ENCODE results near the gene C4orf51. TPM values are rescaled to one million over a fixed set of nuclear protein-coding genes. Genes with fewer than 3 reads are reported as not detected.
"Not testable (repeated sequence)": the region's sequence is repeated elsewhere in the genome, so short reads cannot be mapped to it uniquely, and the experiment has no call there.

C4orf51 gene
- total and polyA plus RNA-seq, 2 donors (not counting 1 experiment from before 2014, with no cell fraction given), result not detected

GRCh38 chr4:145681956-145682355 is 2.0 kb downstream of the C4orf51 start:
- H3K9ac ChIP-seq (ENCODE audit: insufficient read depth, low read length), result no peak overlapping the region
- H3K9me3 ChIP-seq (ENCODE audit: control insufficient read depth, insufficient read depth, low read depth, low read length), result no peaks in the 10 kb centered on the region
- H2AFZ ChIP-seq (ENCODE audit: low read length), result no peak overlapping the region
- H3K4me2 ChIP-seq (ENCODE audit: extremely low read depth, insufficient read depth, low read length), result no peak overlapping the region
- no peaks in the 10 kb centered on the region for H4K20me1 ChIP-seq (ENCODE audit: control insufficient read depth, extremely low read depth, insufficient read depth, low read length)
- no peak overlapping the region for H3K4me3 ChIP-seq (replicated peaks in 1 of 4; ENCODE audit: control extremely low read depth in 1 of 4, insufficient read depth in 1 of 4, low read depth in 3 of 4, low read length in 4 of 4)
- TF ChIP-seq, protein P1, sequence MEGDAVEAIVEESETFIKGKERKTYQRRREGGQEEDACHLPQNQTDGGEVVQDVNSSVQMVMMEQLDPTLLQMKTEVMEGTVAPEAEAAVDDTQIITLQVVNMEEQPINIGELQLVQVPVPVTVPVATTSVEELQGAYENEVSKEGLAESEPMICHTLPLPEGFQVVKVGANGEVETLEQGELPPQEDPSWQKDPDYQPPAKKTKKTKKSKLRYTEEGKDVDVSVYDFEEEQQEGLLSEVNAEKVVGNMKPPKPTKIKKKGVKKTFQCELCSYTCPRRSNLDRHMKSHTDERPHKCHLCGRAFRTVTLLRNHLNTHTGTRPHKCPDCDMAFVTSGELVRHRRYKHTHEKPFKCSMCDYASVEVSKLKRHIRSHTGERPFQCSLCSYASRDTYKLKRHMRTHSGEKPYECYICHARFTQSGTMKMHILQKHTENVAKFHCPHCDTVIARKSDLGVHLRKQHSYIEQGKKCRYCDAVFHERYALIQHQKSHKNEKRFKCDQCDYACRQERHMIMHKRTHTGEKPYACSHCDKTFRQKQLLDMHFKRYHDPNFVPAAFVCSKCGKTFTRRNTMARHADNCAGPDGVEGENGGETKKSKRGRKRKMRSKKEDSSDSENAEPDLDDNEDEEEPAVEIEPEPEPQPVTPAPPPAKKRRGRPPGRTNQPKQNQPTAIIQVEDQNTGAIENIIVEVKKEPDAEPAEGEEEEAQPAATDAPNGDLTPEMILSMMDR (conservative IDR thresholded peaks at IDR 0.05 in 1 of 2, IDR thresholded peaks at IDR 0.05 in 1 of 2; ENCODE audit: low read depth in 1 of 2, low read length in 2 of 2), result no peak
- TF ChIP-seq EZH2 (IDR thresholded peaks at IDR 0.05; ENCODE audit: low read length, missing control alignments), result no peak
- H3K4me1 ChIP-seq (ENCODE audit: control insufficient read depth, extremely low read depth, insufficient read depth, low read length), result peaks cover 4% of the 10 kb centered on the region
- no peaks in the 10 kb centered on the region for H3K79me2 ChIP-seq (ENCODE audit: control insufficient read depth, insufficient read depth, low read length)
- no peaks in the 10 kb centered on the region for H3K27me3 ChIP-seq (ENCODE audit: control insufficient read depth, insufficient read depth, low read length)
- peak; percentile 15 to 21 for DNase-seq (ENCODE audit: low read depth in 2 of 2)
- H3K36me3 ChIP-seq (ENCODE audit: control insufficient read depth, insufficient read depth, low read length), result no peaks in the 10 kb centered on the region
- H3K27ac ChIP-seq (ENCODE audit: insufficient read depth, low read length), result no peak overlapping the region

- no peaks in the 10 kb centered on the region for H3K4me1 ChIP-seq (ENCODE audit: control insufficient read depth, extremely low read depth, insufficient read depth, low read length)
- no peaks in the 10 kb centered on the region for H3K79me2 ChIP-seq (ENCODE audit: control insufficient read depth, insufficient read depth, low read length)
- H3K4me2 ChIP-seq (ENCODE audit: extremely low read depth, insufficient read depth, low read length), result no peak overlapping the region
- no peak overlapping the region for H3K4me3 ChIP-seq (replicated peaks in 1 of 4; ENCODE audit: control extremely low read depth in 1 of 4, insufficient read depth in 1 of 4, low read depth in 3 of 4, low read length in 4 of 4)
- TF ChIP-seq, protein P1 (conservative IDR thresholded peaks at IDR 0.05 in 1 of 2, IDR thresholded peaks at IDR 0.05 in 1 of 2; ENCODE audit: low read depth in 1 of 2, low read length in 2 of 2), result no peak
- TF ChIP-seq EZH2 (IDR thresholded peaks at IDR 0.05; ENCODE audit: low read length, missing control alignments), result no peak
- no peaks in the 10 kb centered on the region for H3K27me3 ChIP-seq (ENCODE audit: control insufficient read depth, insufficient read depth, low read length)
- no peaks in the 10 kb centered on the region for H3K9me3 ChIP-seq (ENCODE audit: control insufficient read depth, insufficient read depth, low read depth, low read length)
- H3K27ac ChIP-seq (ENCODE audit: insufficient read depth, low read length), result no peak overlapping the region
- H4K20me1 ChIP-seq (ENCODE audit: control insufficient read depth, extremely low read depth, insufficient read depth, low read length), result no peaks in the 10 kb centered on the region
- DNase-seq (ENCODE audit: low read depth in 2 of 2), result no peak
- no peaks in the 10 kb centered on the region for H3K36me3 ChIP-seq (ENCODE audit: control insufficient read depth, insufficient read depth, low read length)
- no peak overlapping the region for H3K9ac ChIP-seq (ENCODE audit: insufficient read depth, low read length)
- no peak overlapping the region for H2AFZ ChIP-seq (ENCODE audit: low read length)
Observed at GRCh38 chr4:145686991-145687390, 7.0 kb downstream of the C4orf51 start.

GRCh38 chr4:145690610-145691009 is 10.7 kb downstream of the C4orf51 start:
- no peaks in the 10 kb centered on the region for H3K4me1 ChIP-seq (ENCODE audit: control insufficient read depth, extremely low read depth, insufficient read depth, low read length)
- no peaks in the 10 kb centered on the region for H4K20me1 ChIP-seq (ENCODE audit: control insufficient read depth, extremely low read depth, insufficient read depth, low read length)
- no peaks in the 10 kb centered on the region for H3K9me3 ChIP-seq (ENCODE audit: control insufficient read depth, insufficient read depth, low read depth, low read length)
- TF ChIP-seq, protein P1 (conservative IDR thresholded peaks at IDR 0.05 in 1 of 2, IDR thresholded peaks at IDR 0.05 in 1 of 2; ENCODE audit: low read depth in 1 of 2, low read length in 2 of 2), result no peak
- no peak for TF ChIP-seq EZH2 (IDR thresholded peaks at IDR 0.05; ENCODE audit: low read length, missing control alignments)
- no peak overlapping the region for H3K4me2 ChIP-seq (ENCODE audit: extremely low read depth, insufficient read depth, low read length)
- no peak overlapping the region for H3K4me3 ChIP-seq (replicated peaks in 1 of 4; ENCODE audit: control extremely low read depth in 1 of 4, insufficient read depth in 1 of 4, low read depth in 3 of 4, low read length in 4 of 4)
- H3K9ac ChIP-seq (ENCODE audit: insufficient read depth, low read length), result no peak overlapping the region
- H3K36me3 ChIP-seq (ENCODE audit: control insufficient read depth, insufficient read depth, low read length), result no peaks in the 10 kb centered on the region
- no peaks in the 10 kb centered on the region for H3K79me2 ChIP-seq (ENCODE audit: control insufficient read depth, insufficient read depth, low read length)
- H2AFZ ChIP-seq (ENCODE audit: low read length), result no peak overlapping the region
- no peaks in the 10 kb centered on the region for H3K27me3 ChIP-seq (ENCODE audit: control insufficient read depth, insufficient read depth, low read length)
- DNase-seq (ENCODE audit: low read depth in 2 of 2), result no peak
- no peak overlapping the region for H3K27ac ChIP-seq (ENCODE audit: insufficient read depth, low read length)

DNA sequence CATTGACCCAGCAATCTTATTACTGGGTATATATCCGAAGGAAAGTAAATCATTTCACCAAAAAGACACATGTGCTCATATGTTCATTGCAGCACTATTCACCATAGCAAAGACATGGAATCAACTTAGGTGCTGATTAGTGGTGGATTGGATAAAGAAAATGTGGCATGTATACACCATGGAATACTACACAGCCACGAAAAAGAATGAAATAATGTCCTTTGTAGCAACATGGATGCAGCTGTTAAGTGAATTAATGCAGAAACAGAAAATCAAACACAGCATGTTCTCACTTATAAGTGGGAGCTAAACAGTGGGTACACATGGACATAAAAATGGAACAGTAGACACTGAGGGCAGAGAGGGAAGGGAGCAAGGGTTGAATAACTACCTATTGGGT is 11.5 kb downstream of the C4orf51 start:
- H3K4me3 ChIP-seq (replicated peaks in 1 of 4; ENCODE audit: control extremely low read depth in 1 of 4, insufficient read depth in 1 of 4, low read depth in 3 of 4, low read length in 4 of 4); H3K9me3 ChIP-seq (ENCODE audit: control insufficient read depth, insufficient read depth, low read depth, low read length); H3K27me3 ChIP-seq (ENCODE audit: control insufficient read depth, insufficient read depth, low read length); H3K9ac ChIP-seq (ENCODE audit: insufficient read depth, low read length); H3K79me2 ChIP-seq (ENCODE audit: control insufficient read depth, insufficient read depth, low read length); H3K27ac ChIP-seq (ENCODE audit: insufficient read depth, low read length); H3K36me3 ChIP-seq (ENCODE audit: control insufficient read depth, insufficient read depth, low read length); H4K20me1 ChIP-seq (ENCODE audit: control insufficient read depth, extremely low read depth, insufficient read depth, low read length); H2AFZ ChIP-seq (ENCODE audit: low read length); H3K4me2 ChIP-seq (ENCODE audit: extremely low read depth, insufficient read depth, low read length); DNase-seq (ENCODE audit: low read depth in 2 of 2); H3K4me1 ChIP-seq (ENCODE audit: control insufficient read depth, extremely low read depth, insufficient read depth, low read length): not testable (repeated sequence)

Data from fibroblast of lung (primary cell).